Body of pancreas (tissue), 4 donors: ENCODE data around the gene MYOM1. TPM values are rescaled to one million over a fixed set of nuclear protein-coding genes. Genes with fewer than 3 reads are reported as not detected.
"Not testable (repeated sequence)": the region's sequence is repeated elsewhere in the genome, so short reads cannot be mapped to it uniquely, and the experiment has no call there.

Experiments used
- ATAC-seq: fragments of 150-250 bp; one replicate; pipeline ENCODE4 v1.9.1; 2016
- DNase-seq, 4 donors: peaks; one replicate each; pipeline ENCODE4 v3.0.0-alpha.2; 2019
- H3K27ac ChIP-seq, 4 donors: fragments of 200-600 bp; sonication (generic); 1 replicate in 3 of 4; 2 replicates in 1 of 4; pipeline versions ENCODE4 v1.5.1 to v1.6.1; 2016 to 2019; ENCODE audit warnings: mild to moderate bottlenecking in 1 of 4, mixed read lengths in 1 of 4, moderate library complexity in 1 of 4
- H3K27me3 ChIP-seq, 2 donors: fragments of 200-600 bp; sonication (generic); one replicate each; pipeline ENCODE4 v1.6.0; 2016; ENCODE audit warnings: mild to moderate bottlenecking in 1 of 2
- H3K36me3 ChIP-seq, 2 donors: fragments of 200-600 bp; sonication (generic); replicated peaks in 1 of 2; 2 replicates each; pipeline ENCODE4 v1.5.1; 2016; ENCODE audit warnings: low read depth in 2 of 2; ENCODE audit not compliant: insufficient read depth in 1 of 2
- H3K4me1 ChIP-seq: fragments of 200-600 bp; sonication (generic); one replicate; pipeline ENCODE4 v1.6.0; 2016
- H3K4me3 ChIP-seq, 2 donors: fragments of 200-600 bp; sonication (generic); 1 replicate in 1 of 2; 2 replicates in 1 of 2; pipeline ENCODE4 v1.5.1; 2016 to 2019
- H3K9me3 ChIP-seq, 3 donors: fragments of 200-600 bp; sonication (generic); 1 replicate in 2 of 3; 2 replicates in 1 of 3; pipeline ENCODE4 v1.5.1; 2016
- POLR2A ChIP-seq, 3 donors: fragments of 450-650 bp; IDR thresholded peaks; one replicate each; pipeline ENCODE4 v1.6.1; 2016; ENCODE audit warnings: antibody characterized with exemption in 3 of 3, mild to moderate bottlenecking in 2 of 3
- WGBS, 2 donors: methylation state at CpG; one replicate each; pipeline ENCODE4 v1.1.5; 2017; 5-methylcytosine and 5-hydroxymethylcytosine counted together
- intact Hi-C: fragments of 100-400 bp; cut with DNase I; formaldehyde crosslinking; loops from one replicate; pipeline ENCODE4 v1.15.1; 2023
- small RNA-seq: library from RNA; depleted of rRNA; stranded (forward); fragments of <200 nt; gene quantifications from one replicate; pipeline ENCODE3, GENCODE V24; 2016
- total RNA-seq, 2 donors: library from RNA; depleted of rRNA; stranded (reverse); fragments of >200 nt; gene quantifications; one replicate each; pipeline ENCODE4 v1.1.0, GENCODE V29; 2016
- TF ChIP-seq, protein P1 (sequence below), 7 experiments: fragments of 450-650 bp in 4 of 7; fragments of 200-600 bp in 3 of 7; sonication (generic) in 3 of 7; IDR thresholded peaks; one replicate each; pipeline ENCODE4 v1.5.1; 2016 to 2019; ENCODE audit warnings: antibody characterized with exemption in 7 of 7

MYOM1 gene
- total RNA-seq, 2 donors from 2014 or later, result 10.9 to 21.8 TPM

DNA sequence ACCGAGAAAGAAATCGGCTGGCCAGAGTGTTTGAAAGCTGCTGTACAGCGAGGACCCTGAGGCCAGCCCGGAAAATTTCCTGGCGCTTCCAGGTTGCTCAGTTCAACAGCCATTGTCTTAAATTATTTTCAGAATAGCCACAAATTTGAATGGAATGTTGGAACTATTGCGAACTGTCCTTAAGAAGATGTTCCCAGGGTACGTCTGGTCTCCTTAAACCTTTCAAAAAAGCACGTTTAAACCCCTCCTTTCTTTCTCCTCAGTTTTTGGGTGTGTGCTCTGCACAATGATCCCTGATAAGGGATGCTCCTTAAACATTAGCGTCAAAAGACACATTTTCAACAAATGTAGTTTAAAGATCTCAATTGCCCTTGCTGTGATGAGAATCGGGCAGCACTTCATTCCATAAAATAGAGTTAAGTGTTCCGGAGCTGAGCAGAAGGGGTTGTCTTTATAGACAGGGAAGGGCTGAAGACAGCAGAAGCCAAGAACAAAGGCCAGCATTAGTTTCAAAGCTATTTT lies 192.3 kb downstream of the MYOM1 start:
- no peaks in the 10 kb centered on the region for H3K4me1 ChIP-seq
- no peak for DNase-seq
- TF ChIP-seq POLR2A (IDR thresholded peaks at IDR 0.05), result no peak
- TF ChIP-seq, protein P1, sequence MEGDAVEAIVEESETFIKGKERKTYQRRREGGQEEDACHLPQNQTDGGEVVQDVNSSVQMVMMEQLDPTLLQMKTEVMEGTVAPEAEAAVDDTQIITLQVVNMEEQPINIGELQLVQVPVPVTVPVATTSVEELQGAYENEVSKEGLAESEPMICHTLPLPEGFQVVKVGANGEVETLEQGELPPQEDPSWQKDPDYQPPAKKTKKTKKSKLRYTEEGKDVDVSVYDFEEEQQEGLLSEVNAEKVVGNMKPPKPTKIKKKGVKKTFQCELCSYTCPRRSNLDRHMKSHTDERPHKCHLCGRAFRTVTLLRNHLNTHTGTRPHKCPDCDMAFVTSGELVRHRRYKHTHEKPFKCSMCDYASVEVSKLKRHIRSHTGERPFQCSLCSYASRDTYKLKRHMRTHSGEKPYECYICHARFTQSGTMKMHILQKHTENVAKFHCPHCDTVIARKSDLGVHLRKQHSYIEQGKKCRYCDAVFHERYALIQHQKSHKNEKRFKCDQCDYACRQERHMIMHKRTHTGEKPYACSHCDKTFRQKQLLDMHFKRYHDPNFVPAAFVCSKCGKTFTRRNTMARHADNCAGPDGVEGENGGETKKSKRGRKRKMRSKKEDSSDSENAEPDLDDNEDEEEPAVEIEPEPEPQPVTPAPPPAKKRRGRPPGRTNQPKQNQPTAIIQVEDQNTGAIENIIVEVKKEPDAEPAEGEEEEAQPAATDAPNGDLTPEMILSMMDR (IDR thresholded peaks at IDR 0.05), result no peak
- H3K27me3 ChIP-seq, result no peaks in the 10 kb centered on the region
- ATAC-seq, result no peak
- WGBS, 2 donors, result 75 to 83% methylated on average over 11 of the region's 11 CpGs
- intact Hi-C loops, result no loop called here
- H3K36me3 ChIP-seq, result no peaks in the 10 kb centered on the region
- H3K9me3 ChIP-seq, result no peaks in the 10 kb centered on the region
- no peak overlapping the region for H3K4me3 ChIP-seq
- H3K27ac ChIP-seq, result no peak overlapping the region

DNA sequence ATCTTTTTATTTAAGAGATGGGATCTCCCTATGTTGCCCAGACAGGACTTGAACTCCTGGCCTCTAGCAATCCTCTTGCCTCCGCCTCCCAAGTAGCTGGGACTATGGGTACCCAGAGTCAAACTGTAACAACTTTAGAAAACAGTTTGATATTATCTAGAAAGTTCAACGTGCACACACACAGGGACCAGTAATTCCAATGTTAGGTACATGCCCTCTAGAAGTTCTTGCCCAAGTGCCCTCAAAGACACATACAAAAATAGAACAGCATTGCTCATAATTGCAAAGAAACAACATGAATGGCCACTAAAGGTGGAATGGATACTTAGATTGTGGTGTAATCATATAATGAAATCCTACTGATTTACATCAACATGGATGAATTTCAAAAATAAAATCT lies 194.2 kb downstream of the MYOM1 start:
- Histone ChIP-seq H3K4me3 (no peak overlapping the region), H3K27ac (no peak overlapping the region), H3K27me3 (no peaks in the 10 kb centered on the region), H3K36me3 (no peaks in the 10 kb centered on the region), H3K4me1 (no peaks in the 10 kb centered on the region), H3K9me3 (no peaks in the 10 kb centered on the region)
- no peak for DNase-seq
- TF ChIP-seq, protein P1 (IDR thresholded peaks at IDR 0.05), result no peak
- no peak for TF ChIP-seq POLR2A (IDR thresholded peaks at IDR 0.05)
- WGBS, 2 donors, result 65 to 67% methylated on average over 2 of the region's 2 CpGs
- ATAC-seq, result no peak
- intact Hi-C loops, result no loop called here

DNA sequence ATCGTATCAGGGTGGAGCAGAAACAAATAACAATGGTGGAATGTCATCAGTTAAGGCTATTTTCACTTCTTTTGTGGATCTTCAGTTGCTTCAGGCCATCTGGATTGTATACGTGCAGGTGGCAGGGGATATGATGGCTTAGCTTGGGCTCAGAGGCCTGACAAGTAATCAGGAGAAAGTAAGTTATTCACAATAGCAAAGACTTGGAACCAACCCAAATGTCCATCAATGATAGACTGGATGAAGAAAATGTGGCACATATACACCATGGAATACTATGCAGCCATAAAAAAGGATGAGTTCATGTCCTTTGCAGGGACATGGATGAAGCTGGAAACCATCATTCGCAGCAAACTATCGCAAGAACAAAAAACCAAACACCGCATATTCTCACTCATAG lies 196.2 kb downstream of the MYOM1 start:
- ATAC-seq, DNase-seq, H3K27ac ChIP-seq, H3K36me3 ChIP-seq, H3K9me3 ChIP-seq, H3K27me3 ChIP-seq, intact Hi-C loops, H3K4me3 ChIP-seq, H3K4me1 ChIP-seq: not testable (repeated sequence)
- WGBS, 2 donors, result 94 to 95% methylated on average over 2 to 3 of the region's 5 CpGs

Small RNAs within 50 kb of the gene (small RNA-seq; reads per million reads assigned to genes)
- not detected for gene RF00156
- gene RNU7-25P, result not detected

Other genes starting within 250 kb of the MYOM1 start
- gene LPIN2, start 206.8 kb downstream of the MYOM1 start, total RNA-seq, result 10 to 100 TPM; 10.9 to 35.3 TPM
- gene MYL12A, start 27.8 kb upstream of the MYOM1 start, total RNA-seq, result 100 to 1,000 TPM; 102 to 174 TPM
- gene MYL12B, start 42.2 kb upstream of the MYOM1 start, total RNA-seq, result 100 to 1,000 TPM in 1 of 2 donors, 10 to 100 TPM in 1; 84.7 to 121 TPM
- gene TGIF1, start 230.2 kb upstream of the MYOM1 start, total RNA-seq, result 10 to 100 TPM; 17.1 to 23.1 TPM